ENCODE measurements around the gene LTBP1. TPM values are rescaled to one million over a fixed set of nuclear protein-coding genes. Genes with fewer than 3 reads are reported as not detected.

The LTBP1 gene
- polyA plus RNA-seq, 1 donor (not counting 4 experiments of a cell fraction or from before 2014, with no cell fraction given), result 9.2 TPM

- Histone ChIP-seq H3K79me2 (ENCODE audit: control insufficient read depth, insufficient read depth, low read length) (no peaks in the 10 kb centered on the region), H3K9me1 (ENCODE audit: control insufficient read depth, extremely low read depth, insufficient read depth, low read length) (no peaks in the 10 kb centered on the region), H3K27me3 (ENCODE audit: control insufficient read depth, extremely low read depth, insufficient read depth, low read length) (no peaks in the 10 kb centered on the region), H3K9me3 (ENCODE audit: control insufficient read depth, low read depth, low read length) (no peaks in the 10 kb centered on the region), H3K36me3 (ENCODE audit: control insufficient read depth in 2 of 2, extremely low read depth in 1 of 2, insufficient read depth in 2 of 2, low read length in 2 of 2) (no peaks in the 10 kb centered on the region), H3K4me3 (ENCODE audit: control insufficient read depth in 2 of 3, extremely low read depth in 1 of 3, insufficient read depth in 2 of 3, low read depth in 1 of 3, low read length in 3 of 3) (no peak overlapping the region), H2AFZ (ENCODE audit: control insufficient read depth, low read length) (no peak overlapping the region), H3K4me2 (ENCODE audit: control insufficient read depth, extremely low read depth, insufficient read depth, low read depth, low read length) (no peak overlapping the region), H3K4me1 (ENCODE audit: control insufficient read depth, extremely low read depth, insufficient read depth, low read length) (no peaks in the 10 kb centered on the region), H4K20me1 (ENCODE audit: control insufficient read depth, extremely low read depth, insufficient read depth, low read length) (no peaks in the 10 kb centered on the region), H3K9ac (ENCODE audit: control insufficient read depth, extremely low read depth, insufficient read depth, low read length) (no peak overlapping the region), H3K27ac (ENCODE audit: control insufficient read depth, insufficient read depth, low read length) (no peak overlapping the region)
- FAIRE-seq (no peak), DNase-seq (ENCODE audit: low read depth, low spot score) (no peak)
- TF ChIP-seq EZH2 (IDR thresholded peaks at IDR 0.05; ENCODE audit: low read length), result no peak
- peak; percentile 50 to 60 (median 59) for TF ChIP-seq CTCF (optimal IDR thresholded peaks at IDR 0.05 in 1 of 3, IDR thresholded peaks at IDR 0.05 in 1 of 3, conservative IDR thresholded peaks at IDR 0.05 in 1 of 3; ENCODE audit: extremely low read depth in 1 of 3, insufficient read depth in 2 of 3, low read length in 3 of 3)
- dilution Hi-C loops (cut with MboI; ENCODE audit: extremely low pct_ligation_motif_present, low sequenced_read_pairs), result no loop called here
These were observed 449.0 kb downstream of the LTBP1 start for GRCh38 chr2:33395655-33396249.

GRCh38 chr2:33404321-33404720 lies 457.6 kb downstream of the LTBP1 start:
- FAIRE-seq, result no peak
- dilution Hi-C loops (cut with MboI; ENCODE audit: extremely low pct_ligation_motif_present, low sequenced_read_pairs), result no loop called here
- Histone ChIP-seq H3K36me3 (ENCODE audit: control insufficient read depth in 2 of 2, extremely low read depth in 1 of 2, insufficient read depth in 2 of 2, low read length in 2 of 2) (no peaks in the 10 kb centered on the region), H3K4me2 (ENCODE audit: control insufficient read depth, extremely low read depth, insufficient read depth, low read depth, low read length) (no peak overlapping the region), H4K20me1 (ENCODE audit: control insufficient read depth, extremely low read depth, insufficient read depth, low read length) (no peaks in the 10 kb centered on the region), H3K27ac (ENCODE audit: control insufficient read depth, insufficient read depth, low read length) (no peak overlapping the region), H3K9ac (ENCODE audit: control insufficient read depth, extremely low read depth, insufficient read depth, low read length) (no peak overlapping the region), H3K4me3 (ENCODE audit: control insufficient read depth in 2 of 3, extremely low read depth in 1 of 3, insufficient read depth in 2 of 3, low read depth in 1 of 3, low read length in 3 of 3) (no peak overlapping the region), H3K9me3 (ENCODE audit: control insufficient read depth, low read depth, low read length) (no peaks in the 10 kb centered on the region), H3K4me1 (ENCODE audit: control insufficient read depth, extremely low read depth, insufficient read depth, low read length) (peaks cover 3% of the 10 kb centered on the region), H3K27me3 (ENCODE audit: control insufficient read depth, extremely low read depth, insufficient read depth, low read length) (no peaks in the 10 kb centered on the region), H3K79me2 (ENCODE audit: control insufficient read depth, insufficient read depth, low read length) (no peaks in the 10 kb centered on the region), H3K9me1 (ENCODE audit: control insufficient read depth, extremely low read depth, insufficient read depth, low read length) (no peaks in the 10 kb centered on the region), H2AFZ (ENCODE audit: control insufficient read depth, low read length) (no peak overlapping the region)
- DNase-seq (ENCODE audit: low read depth, low spot score), result no peak
- TF ChIP-seq EZH2 (IDR thresholded peaks at IDR 0.05; ENCODE audit: low read length) (no peak), CTCF (optimal IDR thresholded peaks at IDR 0.05 in 1 of 3, IDR thresholded peaks at IDR 0.05 in 1 of 3, conservative IDR thresholded peaks at IDR 0.05 in 1 of 3; ENCODE audit: extremely low read depth in 1 of 3, insufficient read depth in 2 of 3, low read length in 3 of 3) (no peak)

Data from keratinocyte (primary cell).